IMR-90 (cell line): ENCODE results near the gene SLCO3A1. TPM values are rescaled to one million over a fixed set of nuclear protein-coding genes. Genes with fewer than 3 reads are reported as not detected.

Experiments
- ATAC-seq: fragments of 200-7000 bp; cut with Tn5 transposase; 2 replicates; pipeline ENCODE4 v1.9.1; 2020; ENCODE audit warnings: low read depth, mild to moderate bottlenecking, moderate library complexity
- BruUV-seq: library from RNA; stranded (reverse); fragments of 400-500 nt; replicated peaks from 2 replicates; lab custom pipeline; 2021; lab: Mats Ljungman, UMichigan
- CTCF ChIA-PET: fragments of 300-600 bp; formaldehyde crosslinking; extraction: SDS; loops from one replicate; lab custom pipeline; 2021; ENCODE audit warnings: antibody characterized with exemption; lab: Yijun Ruan, JAX
- POLR2A ChIA-PET: fragments of 300-600 bp; sonication (Branson Sonifier 250); formaldehyde crosslinking; loops from one replicate; lab custom pipeline; 2022; ENCODE audit warnings: antibody characterized with exemption; ENCODE audit not compliant: unreplicated experiment; lab: Charles Lee
- DNase-seq: peaks from one replicate; pipeline ENCODE4 v3.0.0; 2013
- H2AFZ ChIP-seq: replicated peaks from 2 replicates; pipeline ENCODE3; 2013; ENCODE audit warnings: low read length, mild to moderate bottlenecking; ENCODE audit not compliant: poor library complexity
- H2AK5ac ChIP-seq: 2 replicates; pipeline ENCODE4 v1.6.1; 2013; ENCODE audit warnings: low read depth, low read length, inconsistent platforms
- H2AK9ac ChIP-seq: replicated peaks from 2 replicates; pipeline ENCODE3; 2013; ENCODE audit warnings: mild to moderate bottlenecking, low read depth, low read length, moderate library complexity; ENCODE audit not compliant: poor library complexity
- H2BK120ac ChIP-seq: 2 replicates; pipeline ENCODE4 v1.6.1; 2013; ENCODE audit warnings: low read depth, low read length, inconsistent platforms
- H2BK15ac ChIP-seq: 3 replicates; pipeline ENCODE4 v1.6.1; 2013; ENCODE audit warnings: low read depth, low read length, inconsistent platforms
- H2BK20ac ChIP-seq: 2 replicates; pipeline ENCODE4 v1.6.1; 2013; ENCODE audit warnings: low read depth, mild to moderate bottlenecking, inconsistent platforms, low read length, moderate library complexity
- H2BK5ac ChIP-seq: 2 replicates; pipeline ENCODE4 v1.6.1; 2013; ENCODE audit warnings: mild to moderate bottlenecking, low read depth, low read length, inconsistent platforms; ENCODE audit not compliant: poor library complexity, severe bottlenecking
- H3K14ac ChIP-seq: replicated peaks from 2 replicates; pipeline ENCODE4 v1.6.1; 2013; ENCODE audit warnings: low read depth, low read length, inconsistent platforms
- H3K18ac ChIP-seq: 2 replicates; pipeline ENCODE4 v1.6.1; 2013; ENCODE audit warnings: low read depth, low read length, control low read depth
- H3K23ac ChIP-seq: 2 replicates; pipeline ENCODE4 v1.6.1; 2013; ENCODE audit warnings: low read depth, low read length, inconsistent platforms
- H3K27ac ChIP-seq: 2 replicates; pipeline ENCODE4 v1.5.1; 2013; ENCODE audit warnings: mild to moderate bottlenecking, control low read depth, low read length; ENCODE audit not compliant: insufficient read depth
- H3K27me3 ChIP-seq: 2 replicates; pipeline ENCODE4 v1.6.1; 2013; ENCODE audit warnings: low read length; ENCODE audit not compliant: control insufficient read depth, insufficient read depth
- H3K36me3 ChIP-seq: 2 replicates; pipeline ENCODE4 v1.6.1; 2013; ENCODE audit warnings: low read length, mixed read lengths; ENCODE audit not compliant: control insufficient read depth, insufficient read depth
- H3K4ac ChIP-seq: 2 replicates; pipeline ENCODE4 v1.6.1; 2013; ENCODE audit warnings: low read depth, low read length, inconsistent platforms
- H3K4me1 ChIP-seq: 2 replicates; pipeline ENCODE4 v1.6.1; 2013; ENCODE audit warnings: low read length, mixed read lengths; ENCODE audit not compliant: control insufficient read depth, insufficient read depth
- H3K4me2 ChIP-seq: 2 replicates; pipeline ENCODE4 v1.6.1; 2013; ENCODE audit warnings: low read depth, mild to moderate bottlenecking, control low read depth, low read length, moderate library complexity
- H3K4me3 ChIP-seq: 2 replicates; pipeline ENCODE4 v1.5.1; 2013; ENCODE audit warnings: low read depth, mild to moderate bottlenecking, control low read depth, low read length, moderate library complexity; ENCODE audit not compliant: insufficient read depth
- H3K56ac ChIP-seq: 2 replicates; pipeline ENCODE4 v1.6.1; 2013; ENCODE audit warnings: low read length, inconsistent platforms; ENCODE audit not compliant: insufficient read depth; ENCODE audit errors: extremely low read depth
- H3K79me1 ChIP-seq, 2 experiments: 2 replicates each; pipeline ENCODE4 v1.6.1; 2013; ENCODE audit warnings: low read length in 2 of 2, inconsistent platforms in 1 of 2, low read depth in 1 of 2
- H3K9ac ChIP-seq: 2 replicates; pipeline ENCODE4 v1.6.1; 2013; ENCODE audit warnings: low read depth, low read length, control low read depth
- H3K9me1 ChIP-seq: 2 replicates; pipeline ENCODE4 v1.6.1; 2013; ENCODE audit warnings: low read length, inconsistent platforms; ENCODE audit not compliant: insufficient read depth
- H3K9me3 ChIP-seq: 2 replicates; pipeline ENCODE4 v1.6.1; 2013; ENCODE audit warnings: low read length; ENCODE audit not compliant: control insufficient read depth, insufficient read depth
- H4K20me1 ChIP-seq: 2 replicates; pipeline ENCODE4 v1.6.1; 2013; ENCODE audit warnings: low read length, inconsistent platforms; ENCODE audit not compliant: insufficient read depth
- H4K5ac ChIP-seq: 2 replicates; pipeline ENCODE4 v1.6.1; 2013; ENCODE audit warnings: mild to moderate bottlenecking, low read depth, low read length, control low read depth
- H4K8ac ChIP-seq, 2 experiments: 2 replicates each; pipeline ENCODE4 v1.6.1; 2013; ENCODE audit warnings: low read depth in 2 of 2, low read length in 2 of 2, control low read depth in 1 of 2, inconsistent platforms in 1 of 2
- H4K91ac ChIP-seq: 2 replicates; pipeline ENCODE4 v1.6.1; 2013; ENCODE audit warnings: low read depth, low read length, inconsistent platforms; ENCODE audit not compliant: insufficient read depth
- BHLHE40 ChIP-seq: fragments of 150-350 bp; IDR thresholded peaks from 2 replicates; pipeline ENCODE4 v1.6.1; 2016; ENCODE audit warnings: mild to moderate bottlenecking, low read depth, low read length
- CEBPB ChIP-seq: IDR thresholded peaks from 2 replicates; pipeline ENCODE4 v1.6.1; 2012; ENCODE audit warnings: low read depth, low read length, improper control_type of control experiment
- CHD1 ChIP-seq: IDR thresholded peaks from 2 replicates; pipeline ENCODE4 v1.6.1; 2012; ENCODE audit warnings: low read depth, low read length, improper control_type of control experiment
- FOS ChIP-seq: fragments of 150-350 bp; IDR thresholded peaks from 2 replicates; pipeline ENCODE4 v1.6.1; 2016; ENCODE audit warnings: low read depth, low read length
- MAFK ChIP-seq: IDR thresholded peaks from 2 replicates; pipeline ENCODE4 v1.6.1; 2012; ENCODE audit warnings: low read depth, low read length, improper control_type of control experiment
- MXI1 ChIP-seq: IDR thresholded peaks from 2 replicates; pipeline ENCODE4 v1.6.1; 2012; ENCODE audit warnings: low read depth, mild to moderate bottlenecking, low read length, moderate library complexity, borderline replicate concordance
- NFE2L2 ChIP-seq: fragments of 150-350 bp; IDR thresholded peaks from 2 replicates; pipeline ENCODE4 v1.6.1; 2016; ENCODE audit warnings: low read depth, mild to moderate bottlenecking, low read length
- POLR2A ChIP-seq: IDR thresholded peaks from 2 replicates; pipeline ENCODE4 v1.6.1; 2012; ENCODE audit warnings: mild to moderate bottlenecking, low read depth, low read length
- RAD21 ChIP-seq: IDR thresholded peaks from 2 replicates; pipeline ENCODE4 v1.6.1; 2012; ENCODE audit warnings: low read length, improper control_type of control experiment
- RCOR1 ChIP-seq: IDR thresholded peaks from 2 replicates; pipeline ENCODE4 v1.6.1; 2012; ENCODE audit warnings: mild to moderate bottlenecking, low read length, improper control_type of control experiment; ENCODE audit not compliant: insufficient replicate concordance
- SMC3 ChIP-seq: fragments of 150-350 bp; IDR thresholded peaks from 2 replicates; pipeline ENCODE4 v1.6.1; 2016; ENCODE audit warnings: low read depth, mild to moderate bottlenecking, antibody characterized with exemption, low read length, moderate library complexity
- WGBS, 2 experiments: methylation state at CpG; one replicate each; pipeline versions ENCODE4 v1.1.5 to v1.1.7; 2013; ENCODE audit warnings: missing lambda C conversion rate in 2 of 2; ENCODE audit not compliant: insufficient read length in 1 of 2; ENCODE audit errors: extremely low coverage in 2 of 2; 5-methylcytosine and 5-hydroxymethylcytosine counted together
- dilution Hi-C: fragments of 300-500 bp; cut with HindIII; formaldehyde crosslinking; loops from one replicate; pipeline ENCODE4 v1.14.3; 2018; ENCODE audit warnings: low sequenced_read_pairs; ENCODE audit not compliant: unreplicated experiment
- in situ Hi-C: fragments of 300-500 bp; cut with MboI; formaldehyde crosslinking; loops from 3 replicates; pipeline ENCODE4 v1.14.3; 2019; ENCODE audit warnings: low sequenced_read_pairs, inconsistent platforms, mixed read lengths
- intact Hi-C: fragments of 100-400 bp; cut with micrococcal nuclease; formaldehyde crosslinking; loops from 2 replicates; pipeline ENCODE4 v1.10.0; 2022
- polyA plus RNA-seq, 3 experiments: library from polyadenylated mRNA; depleted of rRNA; stranded (reverse); fragments of >200 nt; gene quantifications; 2 replicates each; pipeline ENCODE4 v1.2.3, GENCODE V29; 2012; ENCODE audit warnings: low replicate concordance in 1 of 3
- total RNA-seq: library from RNA; depleted of rRNA; stranded (reverse); fragments of >200 nt; gene quantifications from 2 replicates; pipeline ENCODE4 v1.2.3, GENCODE V29; 2012
- TF ChIP-seq, protein P1 (sequence below): fragments of 150-350 bp; IDR thresholded peaks from 2 replicates; pipeline ENCODE4 v1.6.1; 2017; ENCODE audit warnings: mild to moderate bottlenecking, antibody characterized with exemption, low read length, low read depth
- TF ChIP-seq, protein P2 (sequence below): fragments of 150-350 bp; IDR thresholded peaks from 2 replicates; pipeline ENCODE4 v1.6.1; 2016; ENCODE audit warnings: low read depth, mild to moderate bottlenecking, low read length, moderate library complexity, borderline replicate concordance
- TF ChIP-seq, protein P3 (sequence below): conservative IDR thresholded peaks from 2 replicates; pipeline ENCODE4 v1.5.1; 2012; ENCODE audit warnings: mild to moderate bottlenecking, low read depth, low read length, improper control_type of control experiment

SLCO3A1 gene
- total and polyA plus RNA-seq, 2 of the 4 experiments (the other 2 are of a cell fraction) = 4.7 to 8.1 TPM

DNA sequence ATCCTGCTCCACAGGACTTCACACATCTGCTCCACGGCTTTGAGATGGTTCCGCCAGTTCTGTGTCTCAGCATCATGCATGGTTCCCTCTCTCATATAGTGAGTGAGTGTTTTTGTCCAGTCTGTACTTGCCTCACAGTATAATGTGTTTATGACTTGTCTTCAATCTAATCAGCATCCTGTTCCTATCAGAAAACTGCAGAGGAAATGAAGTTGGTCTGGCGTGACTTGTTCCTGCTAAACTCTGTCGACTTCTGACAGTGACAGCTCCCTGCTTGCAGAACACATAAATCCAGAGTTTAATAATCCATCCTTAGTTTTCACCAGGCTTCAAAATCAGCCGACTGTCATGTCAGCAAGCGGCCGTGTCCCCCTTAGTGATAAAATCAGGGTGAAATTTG is 222.3 kb downstream of the SLCO3A1 start:
- no peaks in the 10 kb centered on the region for H3K9me3 ChIP-seq
- ChIA-PET POLR2A (no interaction called here), CTCF (no interaction called here)
- no peak overlapping the region for H2BK20ac ChIP-seq
- TF ChIP-seq RAD21 (no peak), MAFK (no peak), CHD1 (no peak), POLR2A (no peak), FOS (no peak), NFE2L2 (no peak), BHLHE40 (no peak), CEBPB (no peak), RCOR1 (no peak), SMC3 (no peak), MXI1 (no peak)
- TF ChIP-seq, protein P1, sequence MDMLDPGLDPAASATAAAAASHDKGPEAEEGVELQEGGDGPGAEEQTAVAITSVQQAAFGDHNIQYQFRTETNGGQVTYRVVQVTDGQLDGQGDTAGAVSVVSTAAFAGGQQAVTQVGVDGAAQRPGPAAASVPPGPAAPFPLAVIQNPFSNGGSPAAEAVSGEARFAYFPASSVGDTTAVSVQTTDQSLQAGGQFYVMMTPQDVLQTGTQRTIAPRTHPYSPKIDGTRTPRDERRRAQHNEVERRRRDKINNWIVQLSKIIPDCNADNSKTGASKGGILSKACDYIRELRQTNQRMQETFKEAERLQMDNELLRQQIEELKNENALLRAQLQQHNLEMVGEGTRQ = no peak
- TF ChIP-seq, protein P2, sequence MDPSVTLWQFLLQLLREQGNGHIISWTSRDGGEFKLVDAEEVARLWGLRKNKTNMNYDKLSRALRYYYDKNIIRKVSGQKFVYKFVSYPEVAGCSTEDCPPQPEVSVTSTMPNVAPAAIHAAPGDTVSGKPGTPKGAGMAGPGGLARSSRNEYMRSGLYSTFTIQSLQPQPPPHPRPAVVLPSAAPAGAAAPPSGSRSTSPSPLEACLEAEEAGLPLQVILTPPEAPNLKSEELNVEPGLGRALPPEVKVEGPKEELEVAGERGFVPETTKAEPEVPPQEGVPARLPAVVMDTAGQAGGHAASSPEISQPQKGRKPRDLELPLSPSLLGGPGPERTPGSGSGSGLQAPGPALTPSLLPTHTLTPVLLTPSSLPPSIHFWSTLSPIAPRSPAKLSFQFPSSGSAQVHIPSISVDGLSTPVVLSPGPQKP = no peak
- TF ChIP-seq, protein P3, sequence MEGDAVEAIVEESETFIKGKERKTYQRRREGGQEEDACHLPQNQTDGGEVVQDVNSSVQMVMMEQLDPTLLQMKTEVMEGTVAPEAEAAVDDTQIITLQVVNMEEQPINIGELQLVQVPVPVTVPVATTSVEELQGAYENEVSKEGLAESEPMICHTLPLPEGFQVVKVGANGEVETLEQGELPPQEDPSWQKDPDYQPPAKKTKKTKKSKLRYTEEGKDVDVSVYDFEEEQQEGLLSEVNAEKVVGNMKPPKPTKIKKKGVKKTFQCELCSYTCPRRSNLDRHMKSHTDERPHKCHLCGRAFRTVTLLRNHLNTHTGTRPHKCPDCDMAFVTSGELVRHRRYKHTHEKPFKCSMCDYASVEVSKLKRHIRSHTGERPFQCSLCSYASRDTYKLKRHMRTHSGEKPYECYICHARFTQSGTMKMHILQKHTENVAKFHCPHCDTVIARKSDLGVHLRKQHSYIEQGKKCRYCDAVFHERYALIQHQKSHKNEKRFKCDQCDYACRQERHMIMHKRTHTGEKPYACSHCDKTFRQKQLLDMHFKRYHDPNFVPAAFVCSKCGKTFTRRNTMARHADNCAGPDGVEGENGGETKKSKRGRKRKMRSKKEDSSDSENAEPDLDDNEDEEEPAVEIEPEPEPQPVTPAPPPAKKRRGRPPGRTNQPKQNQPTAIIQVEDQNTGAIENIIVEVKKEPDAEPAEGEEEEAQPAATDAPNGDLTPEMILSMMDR = no peak
- H3K4me3 ChIP-seq = no peak overlapping the region
- in situ Hi-C loops (loop anchor here (10.0 kb wide), 1 partner anchor 371 kb away; no protein-coding TSS in a partner anchor), intact Hi-C loops (loop anchor here (10.0 kb wide), 1 partner anchor 131 kb away; no protein-coding TSS in a partner anchor), dilution Hi-C loops (no loop called here)
- H3K9ac ChIP-seq = no peak overlapping the region
- no peak overlapping the region for H4K91ac ChIP-seq
- no peak overlapping the region for H2BK5ac ChIP-seq
- H4K8ac ChIP-seq = no peak overlapping the region
- no peak overlapping the region for H3K56ac ChIP-seq
- no TSS peak for BruUV-seq
- H3K27ac ChIP-seq = no peak overlapping the region
- no peak overlapping the region for H2AFZ ChIP-seq
- no peak overlapping the region for H3K14ac ChIP-seq
- DNase-seq (no peak), ATAC-seq (no peak)
- H3K23ac ChIP-seq = no peak overlapping the region
- H2AK9ac ChIP-seq = no peak overlapping the region
- no peaks in the 10 kb centered on the region for H4K20me1 ChIP-seq
- H2BK15ac ChIP-seq = no peak overlapping the region
- H3K36me3 ChIP-seq = no peaks in the 10 kb centered on the region
- H2AK5ac ChIP-seq = no peak overlapping the region
- H3K9me1 ChIP-seq = no peaks in the 10 kb centered on the region
- no peak overlapping the region for H2BK120ac ChIP-seq
- no peak overlapping the region for H3K4me2 ChIP-seq
- H3K27me3 ChIP-seq = no peaks in the 10 kb centered on the region
- H4K5ac ChIP-seq = no peak overlapping the region
- no peak overlapping the region for H3K4ac ChIP-seq
- no CpG with 5 or more reads among the region's 7 CpGs for whole genome bisulfite sequencing, 2 experiments
- no peak overlapping the region for H3K18ac ChIP-seq
- no peaks in the 10 kb centered on the region for H3K4me1 ChIP-seq
- no peaks in the 10 kb centered on the region for H3K79me1 ChIP-seq
